Ishikawa (cell line): Measurements from ENCODE around the gene TNNI3K.

Experiments used
- EGR1 ChIP-seq: IDR thresholded peaks from 2 replicates; pipeline ENCODE4 v1.6.1; 2012
- EP300 ChIP-seq: IDR thresholded peaks from 2 replicates; pipeline ENCODE4 v1.6.1; 2012; ENCODE audit warnings: borderline replicate concordance
- FOXM1 ChIP-seq: IDR thresholded peaks from 2 replicates; pipeline ENCODE4 v1.6.1; 2012; ENCODE audit warnings: low read depth, borderline replicate concordance
- RAD21 ChIP-seq: IDR thresholded peaks from 2 replicates; pipeline ENCODE4 v1.6.1; 2012; ENCODE audit warnings: low read depth
- TAF1 ChIP-seq: IDR thresholded peaks from 2 replicates; pipeline ENCODE4 v1.6.1; 2012; ENCODE audit warnings: low read depth, mild to moderate bottlenecking
- TCF12 ChIP-seq: IDR thresholded peaks from 2 replicates; pipeline ENCODE4 v1.6.1; 2012; ENCODE audit warnings: low read depth
- TEAD4 ChIP-seq: IDR thresholded peaks from 2 replicates; pipeline ENCODE4 v1.6.1; 2012
- YY1 ChIP-seq: IDR thresholded peaks from 2 replicates; pipeline ENCODE4 v1.6.1; 2012; ENCODE audit warnings: low read depth
- ZBTB7A ChIP-seq: IDR thresholded peaks from 2 replicates; pipeline ENCODE4 v1.6.1; 2012; ENCODE audit warnings: low read depth
- TF ChIP-seq, protein P1 (sequence below): IDR thresholded peaks from 2 replicates; pipeline ENCODE4 v1.6.1; 2012; ENCODE audit warnings: low read depth, mild to moderate bottlenecking

DNA sequence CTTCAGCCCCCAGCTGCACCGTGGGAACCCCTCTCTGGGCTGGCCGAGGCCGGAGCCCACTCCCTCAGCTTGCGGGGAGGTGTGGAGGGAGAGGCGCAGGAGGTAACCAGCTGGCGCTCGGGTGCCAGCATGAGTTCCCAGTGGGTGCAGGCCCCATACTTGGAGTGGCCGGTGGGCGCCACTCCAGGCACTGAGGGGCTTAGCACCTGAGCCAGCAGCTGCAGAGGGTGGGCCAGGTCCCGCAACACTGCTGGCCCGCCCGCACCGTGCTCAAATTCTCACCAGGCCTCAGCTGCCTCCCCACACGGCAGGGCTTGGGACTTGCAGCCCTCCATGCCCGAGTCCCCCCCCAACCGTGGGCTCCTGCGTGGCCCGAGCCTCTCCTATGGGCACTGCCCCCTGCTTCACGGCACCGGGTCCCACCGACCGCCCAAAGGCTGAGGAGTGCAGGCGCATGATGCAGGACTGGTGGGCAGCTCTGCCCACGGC lies 230.1 kb downstream of the TNNI3K start:
- TF ChIP-seq RAD21 (no peak), TCF12 (no peak), TAF1 (no peak), TEAD4 (no peak), FOXM1 (no peak), EP300 (no peak), ZBTB7A (no peak), EGR1 (no peak), YY1 (no peak)
- TF ChIP-seq, protein P1, sequence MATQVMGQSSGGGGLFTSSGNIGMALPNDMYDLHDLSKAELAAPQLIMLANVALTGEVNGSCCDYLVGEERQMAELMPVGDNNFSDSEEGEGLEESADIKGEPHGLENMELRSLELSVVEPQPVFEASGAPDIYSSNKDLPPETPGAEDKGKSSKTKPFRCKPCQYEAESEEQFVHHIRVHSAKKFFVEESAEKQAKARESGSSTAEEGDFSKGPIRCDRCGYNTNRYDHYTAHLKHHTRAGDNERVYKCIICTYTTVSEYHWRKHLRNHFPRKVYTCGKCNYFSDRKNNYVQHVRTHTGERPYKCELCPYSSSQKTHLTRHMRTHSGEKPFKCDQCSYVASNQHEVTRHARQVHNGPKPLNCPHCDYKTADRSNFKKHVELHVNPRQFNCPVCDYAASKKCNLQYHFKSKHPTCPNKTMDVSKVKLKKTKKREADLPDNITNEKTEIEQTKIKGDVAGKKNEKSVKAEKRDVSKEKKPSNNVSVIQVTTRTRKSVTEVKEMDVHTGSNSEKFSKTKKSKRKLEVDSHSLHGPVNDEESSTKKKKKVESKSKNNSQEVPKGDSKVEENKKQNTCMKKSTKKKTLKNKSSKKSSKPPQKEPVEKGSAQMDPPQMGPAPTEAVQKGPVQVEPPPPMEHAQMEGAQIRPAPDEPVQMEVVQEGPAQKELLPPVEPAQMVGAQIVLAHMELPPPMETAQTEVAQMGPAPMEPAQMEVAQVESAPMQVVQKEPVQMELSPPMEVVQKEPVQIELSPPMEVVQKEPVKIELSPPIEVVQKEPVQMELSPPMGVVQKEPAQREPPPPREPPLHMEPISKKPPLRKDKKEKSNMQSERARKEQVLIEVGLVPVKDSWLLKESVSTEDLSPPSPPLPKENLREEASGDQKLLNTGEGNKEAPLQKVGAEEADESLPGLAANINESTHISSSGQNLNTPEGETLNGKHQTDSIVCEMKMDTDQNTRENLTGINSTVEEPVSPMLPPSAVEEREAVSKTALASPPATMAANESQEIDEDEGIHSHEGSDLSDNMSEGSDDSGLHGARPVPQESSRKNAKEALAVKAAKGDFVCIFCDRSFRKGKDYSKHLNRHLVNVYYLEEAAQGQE: no peak
